Measurements from ENCODE around the gene WNT9A.
"Not testable (repeated sequence)": the region's sequence is repeated elsewhere in the genome, so short reads cannot be mapped to it uniquely, and the experiment has no call there.

Gene WNT9A

GRCh38 chr1:227966733-227967132 lies 19.0 kb upstream of the WNT9A start:
- TF ChIP-seq, protein P1, sequence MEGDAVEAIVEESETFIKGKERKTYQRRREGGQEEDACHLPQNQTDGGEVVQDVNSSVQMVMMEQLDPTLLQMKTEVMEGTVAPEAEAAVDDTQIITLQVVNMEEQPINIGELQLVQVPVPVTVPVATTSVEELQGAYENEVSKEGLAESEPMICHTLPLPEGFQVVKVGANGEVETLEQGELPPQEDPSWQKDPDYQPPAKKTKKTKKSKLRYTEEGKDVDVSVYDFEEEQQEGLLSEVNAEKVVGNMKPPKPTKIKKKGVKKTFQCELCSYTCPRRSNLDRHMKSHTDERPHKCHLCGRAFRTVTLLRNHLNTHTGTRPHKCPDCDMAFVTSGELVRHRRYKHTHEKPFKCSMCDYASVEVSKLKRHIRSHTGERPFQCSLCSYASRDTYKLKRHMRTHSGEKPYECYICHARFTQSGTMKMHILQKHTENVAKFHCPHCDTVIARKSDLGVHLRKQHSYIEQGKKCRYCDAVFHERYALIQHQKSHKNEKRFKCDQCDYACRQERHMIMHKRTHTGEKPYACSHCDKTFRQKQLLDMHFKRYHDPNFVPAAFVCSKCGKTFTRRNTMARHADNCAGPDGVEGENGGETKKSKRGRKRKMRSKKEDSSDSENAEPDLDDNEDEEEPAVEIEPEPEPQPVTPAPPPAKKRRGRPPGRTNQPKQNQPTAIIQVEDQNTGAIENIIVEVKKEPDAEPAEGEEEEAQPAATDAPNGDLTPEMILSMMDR (conservative IDR thresholded peaks at IDR 0.05): peak; percentile 14; the same call in 1 of the 2 replicates
- H3K27ac ChIP-seq: not testable (repeated sequence)

GRCh38 chr1:227961651-227962466 lies 14.1 kb upstream of the WNT9A start:
- no peak overlapping the region for H3K27ac ChIP-seq
- TF ChIP-seq, protein P1 (conservative IDR thresholded peaks at IDR 0.05): no peak
- no peak for TF ChIP-seq ZFX (IDR thresholded peaks at IDR 0.05)

- no peak for TF ChIP-seq ZFX (IDR thresholded peaks at IDR 0.05)
- TF ChIP-seq, protein P1 (conservative IDR thresholded peaks at IDR 0.05): no peak
- no peak overlapping the region for H3K27ac ChIP-seq
These were observed 11.7 kb upstream of the WNT9A start for GRCh38 chr1:227959325-227959860.

- no peak overlapping the region for H3K27ac ChIP-seq
These were observed 11.0 kb upstream of the WNT9A start for GRCh38 chr1:227958617-227959324.

GRCh38 chr1:227955808-227956207 lies 8.1 kb upstream of the WNT9A start:
- TF ChIP-seq ZFX (IDR thresholded peaks at IDR 0.05): no peak
- TF ChIP-seq, protein P1 (conservative IDR thresholded peaks at IDR 0.05): no peak
- no peak overlapping the region for H3K27ac ChIP-seq

More at GRCh38 chr1:227958617-227959324, 11.0 kb upstream of the WNT9A start:
- no peak for TF ChIP-seq ZFX (IDR thresholded peaks at IDR 0.05)
- TF ChIP-seq, protein P1 (conservative IDR thresholded peaks at IDR 0.05): no peak

GRCh38 chr1:227954163-227954850 lies 6.6 kb upstream of the WNT9A start:
- H3K27ac ChIP-seq: no peak overlapping the region
- TF ChIP-seq ZFX (IDR thresholded peaks at IDR 0.05): no peak
- TF ChIP-seq, protein P1 (conservative IDR thresholded peaks at IDR 0.05): peak; percentile 75
